22Rv1 (cell line): Measurements from ENCODE around the gene ALG5.
A peak's percentile ranks its signal among the peaks of the same experiment; 100 is the strongest.

Experiments
- ZFX ChIP-seq: fragments of 450-650 bp; IDR thresholded peaks from 2 replicates; pipeline ENCODE4 v1.6.1; 2017; ENCODE audit warnings: antibody characterized with exemption, borderline replicate concordance
- TF ChIP-seq, protein P1 (sequence below): fragments of 450-650 bp; IDR thresholded peaks from 2 replicates; pipeline ENCODE4 v1.5.1; 2017; ENCODE audit warnings: mild to moderate bottlenecking

GRCh38 chr13:36981156-36981743 lies 17.9 kb downstream of the ALG5 start:
- TF ChIP-seq, protein P1, sequence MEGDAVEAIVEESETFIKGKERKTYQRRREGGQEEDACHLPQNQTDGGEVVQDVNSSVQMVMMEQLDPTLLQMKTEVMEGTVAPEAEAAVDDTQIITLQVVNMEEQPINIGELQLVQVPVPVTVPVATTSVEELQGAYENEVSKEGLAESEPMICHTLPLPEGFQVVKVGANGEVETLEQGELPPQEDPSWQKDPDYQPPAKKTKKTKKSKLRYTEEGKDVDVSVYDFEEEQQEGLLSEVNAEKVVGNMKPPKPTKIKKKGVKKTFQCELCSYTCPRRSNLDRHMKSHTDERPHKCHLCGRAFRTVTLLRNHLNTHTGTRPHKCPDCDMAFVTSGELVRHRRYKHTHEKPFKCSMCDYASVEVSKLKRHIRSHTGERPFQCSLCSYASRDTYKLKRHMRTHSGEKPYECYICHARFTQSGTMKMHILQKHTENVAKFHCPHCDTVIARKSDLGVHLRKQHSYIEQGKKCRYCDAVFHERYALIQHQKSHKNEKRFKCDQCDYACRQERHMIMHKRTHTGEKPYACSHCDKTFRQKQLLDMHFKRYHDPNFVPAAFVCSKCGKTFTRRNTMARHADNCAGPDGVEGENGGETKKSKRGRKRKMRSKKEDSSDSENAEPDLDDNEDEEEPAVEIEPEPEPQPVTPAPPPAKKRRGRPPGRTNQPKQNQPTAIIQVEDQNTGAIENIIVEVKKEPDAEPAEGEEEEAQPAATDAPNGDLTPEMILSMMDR, result peak; percentile 74
- TF ChIP-seq ZFX, result no peak
